H1 (cell line): Measurements from ENCODE around the gene ELP1. TPM values are rescaled to one million over a fixed set of nuclear protein-coding genes. Genes with fewer than 3 reads are reported as not detected.

Source experiments
- CTCF ChIA-PET: fragments of 300-600 bp; sonication (Branson Sonifier 250); formaldehyde crosslinking; loops from one replicate; lab custom pipeline; 2021; ENCODE audit not compliant: partially characterized antibody; lab: Charles Lee
- POLR2A ChIA-PET: fragments of 300-600 bp; sonication (Branson Sonifier 250); formaldehyde crosslinking; loops from one replicate; lab custom pipeline; 2021; ENCODE audit warnings: inconsistent platforms; ENCODE audit not compliant: partially characterized antibody; lab: Charles Lee
- DNase-seq, 2 experiments: peaks; one replicate each; pipeline versions ENCODE4 v3.0.0 to v3.0.0-alpha.2; 2010 to 2022; ENCODE audit warnings: low spot score in 2 of 2, low read depth in 1 of 2, mixed read lengths in 1 of 2
- FAIRE-seq: peaks from 2 replicates; lab custom pipeline; 2011; peaks lifted over from hg19 to GRCh38; lab: Jason Lieb, UNC
- H2AFZ ChIP-seq: 2 replicates; pipeline ENCODE4 v1.8.1; 2012; ENCODE audit warnings: low read length, inconsistent platforms
- H2AK5ac ChIP-seq: 2 replicates; pipeline ENCODE4 v1.6.1; 2013; ENCODE audit warnings: low read depth, low read length
- H2BK120ac ChIP-seq: replicated peaks from 2 replicates; pipeline ENCODE3; 2013; ENCODE audit warnings: low read depth, low read length, inconsistent platforms
- H2BK12ac ChIP-seq: 2 replicates; pipeline ENCODE4 v1.6.1; 2013; ENCODE audit warnings: low read depth, low read length
- H2BK15ac ChIP-seq: 2 replicates; pipeline ENCODE4 v1.6.1; 2013; ENCODE audit warnings: low read length
- H2BK20ac ChIP-seq: 2 replicates; pipeline ENCODE4 v1.6.1; 2013; ENCODE audit warnings: low read length
- H2BK5ac ChIP-seq: 2 replicates; pipeline ENCODE4 v1.6.1; 2013; ENCODE audit warnings: low read depth, low read length
- H3K14ac ChIP-seq: 2 replicates; pipeline ENCODE4 v1.6.1; 2013; ENCODE audit warnings: inconsistent platforms; ENCODE audit not compliant: insufficient read length
- H3K18ac ChIP-seq: 2 replicates; pipeline ENCODE4 v1.6.1; 2013; ENCODE audit warnings: low read length; ENCODE audit errors: extremely low read depth
- H3K23ac ChIP-seq: 2 replicates; pipeline ENCODE4 v1.6.1; 2013; ENCODE audit warnings: inconsistent platforms; ENCODE audit not compliant: insufficient read length
- H3K23me2 ChIP-seq: 2 replicates; pipeline ENCODE4 v1.6.1; 2013; ENCODE audit warnings: low read depth, low read length
- H3K27ac ChIP-seq: 2 replicates; pipeline ENCODE4 v1.6.1; 2011; ENCODE audit warnings: low read depth, low read length, inconsistent platforms
- H3K27me3 ChIP-seq, 4 experiments: replicated peaks in 1 of 4; 1 replicate in 1 of 4; 2 replicates in 3 of 4; pipeline versions ENCODE4 v1.6.1 to v1.8.1; 2011 to 2013; ENCODE audit warnings: low read length in 3 of 4, mild to moderate bottlenecking in 3 of 4, inconsistent platforms in 2 of 4, mixed read lengths in 2 of 4, moderate library complexity in 1 of 4; ENCODE audit not compliant: control insufficient read depth in 3 of 4, insufficient read depth in 3 of 4; ENCODE audit errors: extremely low read depth in 1 of 4
- H3K36me3 ChIP-seq, 4 experiments: 2 replicates each; pipeline versions ENCODE4 v1.6.1 to v1.8.1; 2011 to 2013; ENCODE audit warnings: mild to moderate bottlenecking in 4 of 4, low read length in 3 of 4, moderate library complexity in 2 of 4, control low read depth in 1 of 4, inconsistent platforms in 1 of 4; ENCODE audit not compliant: insufficient read depth in 4 of 4, control insufficient read depth in 2 of 4
- H3K4ac ChIP-seq: replicated peaks from 2 replicates; pipeline ENCODE3; 2013; ENCODE audit warnings: low read length, low read depth, mixed read lengths, inconsistent platforms; ENCODE audit not compliant: insufficient read length
- H3K4me1 ChIP-seq, 4 experiments: replicated peaks in 1 of 4; 1 replicate in 1 of 4; 2 replicates in 3 of 4; pipeline versions ENCODE4 v1.6.1 to v1.8.1; 2011 to 2013; ENCODE audit warnings: low read length in 3 of 4, inconsistent platforms in 2 of 4, mixed read lengths in 1 of 4; ENCODE audit not compliant: insufficient read depth in 4 of 4, control insufficient read depth in 3 of 4
- H3K4me2 ChIP-seq, 2 experiments: 2 replicates each; pipeline versions ENCODE4 v1.6.1 to v1.8.1; 2011 to 2013; ENCODE audit warnings: low read depth in 2 of 2, low read length in 2 of 2, control low read depth in 1 of 2, inconsistent platforms in 1 of 2, mild to moderate bottlenecking in 1 of 2; ENCODE audit not compliant: insufficient read depth in 1 of 2
- H3K4me3 ChIP-seq, 4 experiments: fragments of 200-600, 300-600 bp in 1 of 4; sonication (generic), shearing (Covaris generic), sonication (Bioruptor Twin) in 1 of 4; 2 replicates each; pipeline versions ENCODE4 v1.5.1 to v1.8.1; 2011 to 2016; ENCODE audit warnings: low read length in 4 of 4, low read depth in 3 of 4, control low read depth in 2 of 4, inconsistent platforms in 2 of 4, mild to moderate bottlenecking in 2 of 4, mixed read lengths in 1 of 4, moderate library complexity in 1 of 4; ENCODE audit not compliant: insufficient read depth in 2 of 4; ENCODE audit errors: extremely low read depth in 1 of 4
- H3K56ac ChIP-seq: replicated peaks from 2 replicates; pipeline ENCODE3; 2013; ENCODE audit warnings: low read depth, mild to moderate bottlenecking, mixed read lengths, low read length, inconsistent platforms; ENCODE audit not compliant: insufficient read length
- H3K79me1 ChIP-seq: 2 replicates; pipeline ENCODE4 v1.6.1; 2013; ENCODE audit warnings: low read depth, low read length, control low read depth
- H3K79me2 ChIP-seq, 2 experiments: 2 replicates each; pipeline versions ENCODE4 v1.6.1 to v1.8.1; 2012 to 2013; ENCODE audit warnings: low read length in 2 of 2, mild to moderate bottlenecking in 2 of 2, inconsistent platforms in 1 of 2; ENCODE audit not compliant: insufficient read depth in 2 of 2, control insufficient read depth in 1 of 2
- H3K9ac ChIP-seq, 4 experiments: replicated peaks in 1 of 4; 1 replicate in 1 of 4; 2 replicates in 3 of 4; pipeline versions ENCODE4 v1.6.1 to v1.8.1; 2011 to 2013; ENCODE audit warnings: low read depth in 3 of 4, low read length in 3 of 4, control low read depth in 2 of 4, mild to moderate bottlenecking in 2 of 4, moderate library complexity in 2 of 4, inconsistent platforms in 1 of 4; ENCODE audit errors: extremely low read depth in 1 of 4
- H3K9me3 ChIP-seq, 2 experiments: 2 replicates each; pipeline versions ENCODE4 v1.6.1 to v1.8.1; 2012 to 2013; ENCODE audit warnings: mild to moderate bottlenecking in 2 of 2, moderate library complexity in 2 of 2, control low read depth in 1 of 2, inconsistent platforms in 1 of 2, low read depth in 1 of 2, low read length in 1 of 2, mixed read lengths in 1 of 2; ENCODE audit not compliant: insufficient read depth in 2 of 2
- H4K20me1 ChIP-seq, 2 experiments: replicated peaks in 1 of 2; 2 replicates each; pipeline versions ENCODE3 to v1.8.1; 2011 to 2013; ENCODE audit warnings: inconsistent platforms in 2 of 2, low read length in 2 of 2, mild to moderate bottlenecking in 1 of 2; ENCODE audit not compliant: insufficient read depth in 2 of 2, control insufficient read depth in 1 of 2
- H4K5ac ChIP-seq: 2 replicates; pipeline ENCODE4 v1.6.1; 2013; ENCODE audit warnings: low read length, low read depth, mixed read lengths, inconsistent platforms; ENCODE audit not compliant: insufficient read length
- H4K8ac ChIP-seq: 2 replicates; pipeline ENCODE4 v1.8.0; 2013; ENCODE audit warnings: mild to moderate bottlenecking, moderate library complexity, low read length, inconsistent platforms; ENCODE audit not compliant: insufficient read depth; ENCODE audit errors: extremely low read depth
- H4K91ac ChIP-seq: replicated peaks from 2 replicates; pipeline ENCODE3; 2013; ENCODE audit warnings: low read length, mixed read lengths, inconsistent platforms; ENCODE audit not compliant: insufficient read length
- CTCF ChIP-seq, 3 experiments: IDR thresholded peaks; 1 replicate in 2 of 3; 2 replicates in 1 of 3; pipeline versions ENCODE4 v1.5.1 to v1.6.1; 2011; ENCODE audit warnings: low read length in 3 of 3, mild to moderate bottlenecking in 3 of 3, inconsistent platforms in 2 of 3, low read depth in 1 of 3, moderate library complexity in 1 of 3; ENCODE audit not compliant: insufficient read depth in 1 of 3; ENCODE audit errors: control extremely low read depth in 1 of 3
- POU5F1 ChIP-seq: IDR thresholded peaks from 2 replicates; pipeline ENCODE4 v1.6.1; 2011; ENCODE audit warnings: low read depth, mild to moderate bottlenecking, low read length, moderate library complexity
- WGBS, 2 experiments: shearing (Covaris generic) in 1 of 2; methylation state at CpG; one replicate each; pipeline versions ENCODE4 v1.1.6 to v1.1.7; 2013 to 2015; ENCODE audit warnings: low lambda C conversion rate in 2 of 2, mixed read lengths in 2 of 2, inconsistent platforms in 1 of 2, low coverage in 1 of 2, missing lambda C conversion rate in 1 of 2; ENCODE audit not compliant: insufficient replicate concordance in 2 of 2, insufficient coverage in 1 of 2, insufficient read length in 1 of 2; ENCODE audit errors: extremely low coverage in 1 of 2, missing lambda C conversion rate in 1 of 2; 5-methylcytosine and 5-hydroxymethylcytosine counted together
- polyA plus RNA-seq, 7 experiments: library from polyadenylated mRNA; depleted of rRNA in 3 of 7; stranded (reverse) in 5 of 7; unstranded in 2 of 7; fragments of >200 nt in 5 of 7; fragments of 200-250 nt in 2 of 7; gene quantifications; 1 replicate in 5 of 7; 2 replicates in 1 of 7; 4 replicates in 1 of 7; pipeline versions ENCODE4 v1.2.1 to v1.2.3, GENCODE V29; 2011 to 2013; ENCODE audit warnings: missing spikeins in 2 of 7, mixed read lengths in 2 of 7
- total RNA-seq: library from RNA; stranded (reverse); fragmentation: NEBNext Ultra II Directional; extraction: Animal tissue kit (Norgen Biotek cat#: 25700); gene quantifications from 2 replicates; pipeline ENCODE4 v1.2.1, GENCODE V29; 2021

The ELP1 gene
- total and polyA plus RNA-seq, 2 of the 8 experiments (the other 6 are each of a cell fraction or from before 2014, with no cell fraction given) = 13.9 to 31.3 TPM

- no peak overlapping the region for H2BK15ac ChIP-seq
- no peak overlapping the region for H3K4me2 ChIP-seq
- no peak overlapping the region for H3K18ac ChIP-seq
- H3K9me3 ChIP-seq = no peaks in the 10 kb centered on the region
- no peak overlapping the region for H2AFZ ChIP-seq
- no peaks in the 10 kb centered on the region for H3K79me1 ChIP-seq
- CTCF ChIA-PET = interaction anchor here (0.6 to 5.4 kb wide), 3 partner anchors 14 to 355 kb away, joined by 3 to 40 read pairs (median 6); partner anchors contain the start of genes ABITRAM and ELP1
- no peaks in the 10 kb centered on the region for H3K79me2 ChIP-seq
- H3K9ac ChIP-seq = no peak overlapping the region
- FAIRE-seq = no peak
- peaks cover 0 to 2% (median 0%) of the 10 kb centered on the region in 4 experiments; a peak in 3 of 8 replicates for H3K36me3 ChIP-seq
- TF ChIP-seq POU5F1 = no peak
- no peak for TF ChIP-seq CTCF (IDR thresholded peaks at IDR 0.05; ENCODE audit: control extremely low read depth in 1 of 3, insufficient read depth in 1 of 3, low read depth in 1 of 3, low read length in 3 of 3)
- TF ChIP-seq, all 59 proteins: peak for 0
- Histone ChIP-seq H4K91ac (no peak overlapping the region), H2BK12ac (no peak overlapping the region), H3K4me1 (no peaks in the 10 kb centered on the region), H2BK5ac (no peak overlapping the region), H3K14ac (no peak overlapping the region), H2BK120ac (no peak overlapping the region), H4K20me1 (no peaks in the 10 kb centered on the region), H4K8ac (no peak overlapping the region), H3K27ac (no peak overlapping the region), H2AK5ac (no peak overlapping the region), H3K23ac (no peak overlapping the region), H2BK20ac (no peak overlapping the region), H3K23me2 (no peaks in the 10 kb centered on the region), H3K56ac (no peak overlapping the region), H3K4me3 (no peak overlapping the region), H4K5ac (no peak overlapping the region), H3K27me3 (no peaks in the 10 kb centered on the region), H3K4ac (no peak overlapping the region)
- POLR2A ChIA-PET = no interaction called here
- no peak for DNase-seq
- WGBS, 2 experiments = 87% methylated on average over 1 of the region's 1 CpG; no CpG with 5 or more reads in 1 of the 2 experiments
Observed at GRCh38 chr9:108950168-108950567, 16.2 kb upstream of the ELP1 start.
